NCI-H1092 (cell line): Measurements from ENCODE around the gene EBP.
"Not testable (repeated sequence)": the region's sequence is repeated elsewhere in the genome, so short reads cannot be mapped to it uniquely, and the experiment has no call there.

Source experiments
- DNase-seq: peaks from one replicate; lab custom pipeline; 2025; lab: John Stamatoyannopoulos, UW

Gene EBP

GRCh38 chrX:48493890-48494364, 27.7 kb upstream of the EBP start:
- DNase-seq, result peak; percentile 5

GRCh38 chrX:48496660-48497059, 24.9 kb upstream of the EBP start:
- DNase-seq, result no peak

GRCh38 chrX:48497871-48498270, 23.7 kb upstream of the EBP start:
- no peak for DNase-seq

- no peak for DNase-seq
These were observed 23.2 kb upstream of the EBP start for GRCh38 chrX:48498374-48498809.

GRCh38 chrX:48504261-48504660, 17.3 kb upstream of the EBP start:
- DNase-seq, result no peak

GRCh38 chrX:48505481-48505880, 16.1 kb upstream of the EBP start:
- DNase-seq, result no peak

GRCh38 chrX:48507246-48507645, 14.4 kb upstream of the EBP start:
- DNase-seq, result no peak

GRCh38 chrX:48508400-48509244, 13.0 kb upstream of the EBP start, which contains the start of gene PORCN:
Gene PORCN (plus strand): TSS chrX:48508992. CDS start chrX:48509821, 829 bp downstream.
- peak; percentile 72 for DNase-seq

- DNase-seq, result no peak
These were observed 12.4 kb upstream of the EBP start for GRCh38 chrX:48509245-48509590.

- DNase-seq, result no peak
These were observed 12.0 kb upstream of the EBP start for GRCh38 chrX:48509619-48510018.

GRCh38 chrX:48511560-48511959, 10.0 kb upstream of the EBP start:
- no peak for DNase-seq

GRCh38 chrX:48512371-48512935, 9.2 kb upstream of the EBP start:
- DNase-seq, result no peak

GRCh38 chrX:48513670-48514069, 7.9 kb upstream of the EBP start:
- no peak for DNase-seq

- DNase-seq, result no peak
These were observed 7.3 kb upstream of the EBP start for GRCh38 chrX:48514126-48514806.

GRCh38 chrX:48514868-48515460, 6.6 kb upstream of the EBP start:
- DNase-seq, result no peak

- no peak for DNase-seq
These were observed 5.8 kb upstream of the EBP start for GRCh38 chrX:48515842-48516241.

- DNase-seq, result no peak
These were observed 5.3 kb upstream of the EBP start for GRCh38 chrX:48516285-48516684.

GRCh38 chrX:48516987-48517386, 4.6 kb upstream of the EBP start:
- DNase-seq, result no peak

GRCh38 chrX:48519481-48519880, 2.1 kb upstream of the EBP start:
- not testable (repeated sequence) for DNase-seq

GRCh38 chrX:48520455-48520854, 1.2 kb upstream of the EBP start:
- DNase-seq, result no peak

- no peak for DNase-seq
These were observed 644 bp upstream of the EBP start for GRCh38 chrX:48520976-48521352.

- DNase-seq, result no peak
These were observed 683 bp downstream of the EBP start for GRCh38 chrX:48522291-48522690.

- no peak for DNase-seq
These were observed 2.1 kb downstream of the EBP start for GRCh38 chrX:48523682-48524081.
